ENCODE data around the gene TMEM201.
"Not testable (repeated sequence)": the region's sequence is repeated elsewhere in the genome, so short reads cannot be mapped to it uniquely, and the experiment has no call there.

The TMEM201 gene, protein sequence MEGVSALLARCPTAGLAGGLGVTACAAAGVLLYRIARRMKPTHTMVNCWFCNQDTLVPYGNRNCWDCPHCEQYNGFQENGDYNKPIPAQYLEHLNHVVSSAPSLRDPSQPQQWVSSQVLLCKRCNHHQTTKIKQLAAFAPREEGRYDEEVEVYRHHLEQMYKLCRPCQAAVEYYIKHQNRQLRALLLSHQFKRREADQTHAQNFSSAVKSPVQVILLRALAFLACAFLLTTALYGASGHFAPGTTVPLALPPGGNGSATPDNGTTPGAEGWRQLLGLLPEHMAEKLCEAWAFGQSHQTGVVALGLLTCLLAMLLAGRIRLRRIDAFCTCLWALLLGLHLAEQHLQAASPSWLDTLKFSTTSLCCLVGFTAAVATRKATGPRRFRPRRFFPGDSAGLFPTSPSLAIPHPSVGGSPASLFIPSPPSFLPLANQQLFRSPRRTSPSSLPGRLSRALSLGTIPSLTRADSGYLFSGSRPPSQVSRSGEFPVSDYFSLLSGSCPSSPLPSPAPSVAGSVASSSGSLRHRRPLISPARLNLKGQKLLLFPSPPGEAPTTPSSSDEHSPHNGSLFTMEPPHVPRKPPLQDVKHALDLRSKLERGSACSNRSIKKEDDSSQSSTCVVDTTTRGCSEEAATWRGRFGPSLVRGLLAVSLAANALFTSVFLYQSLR

DNA sequence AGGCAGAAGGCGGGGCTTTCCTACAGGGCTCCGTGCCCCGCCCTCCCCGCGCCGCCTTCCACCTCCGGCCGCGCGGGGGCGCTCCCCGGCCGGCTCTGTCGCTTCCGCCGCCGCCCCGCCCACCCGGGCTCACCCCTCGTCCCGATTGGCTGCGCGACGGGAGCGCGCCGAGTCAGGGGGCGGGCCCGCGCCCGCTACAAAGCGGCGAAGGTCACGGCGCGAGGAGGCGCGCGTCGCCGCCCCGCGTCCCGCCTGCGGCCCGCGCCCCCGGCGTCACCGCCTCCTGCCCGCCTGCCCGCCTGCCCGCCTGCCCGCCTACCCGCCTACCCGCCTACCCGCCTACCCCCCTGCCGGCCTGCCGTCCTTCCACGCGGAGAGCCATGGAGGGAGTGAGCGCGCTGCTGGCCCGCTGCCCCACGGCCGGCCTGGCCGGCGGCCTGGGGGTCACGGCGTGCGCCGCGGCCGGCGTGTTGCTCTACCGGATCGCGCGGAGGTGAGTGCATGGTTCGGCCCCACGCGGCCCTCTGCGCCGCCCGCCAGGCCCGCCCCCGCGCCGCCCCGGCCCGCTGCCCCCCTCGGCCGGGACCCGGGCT, at the start of gene TMEM201:
Gene TMEM201 (plus strand): TSS at position 361 of the 593 bp plus-strand sequence. CDS start 20 bp downstream, at position 381.
- peak; percentile 77 to 86 for DNase-seq

DNA sequence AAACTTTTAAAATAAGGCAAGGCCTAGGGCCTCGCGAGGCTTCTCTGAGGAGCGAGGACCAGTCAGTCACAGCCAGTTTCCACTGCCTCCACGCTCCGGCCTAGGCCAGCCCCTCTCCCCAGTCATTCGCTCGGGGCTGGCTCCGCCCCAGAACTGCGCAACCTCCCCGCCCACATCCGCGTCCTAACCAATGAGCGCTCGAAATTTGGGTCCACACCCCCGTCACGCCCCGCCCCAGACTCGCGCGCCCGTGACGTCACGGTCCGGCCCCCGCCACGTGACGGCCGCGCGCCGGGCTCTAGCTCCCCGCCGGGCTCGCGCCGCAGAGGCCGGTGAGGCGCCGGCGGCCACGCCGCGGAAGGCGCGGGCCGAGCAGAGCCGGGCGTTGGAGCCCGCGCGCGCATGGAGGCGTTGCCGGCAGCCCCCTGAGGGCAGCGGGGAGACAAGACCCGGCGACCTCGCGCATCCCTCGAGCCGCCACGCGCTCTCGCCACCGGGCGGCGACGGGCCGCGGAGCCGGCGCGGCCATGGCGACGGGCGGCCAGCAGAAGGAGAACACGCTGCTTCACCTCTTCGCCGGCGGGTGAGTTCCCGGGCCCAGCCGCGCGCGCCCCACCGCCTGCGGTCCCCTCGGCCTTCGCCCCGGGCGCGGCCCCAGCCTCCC, 49.4 kb upstream of the TMEM201 start, which contains the start of gene SLC25A33:
Gene SLC25A33 (plus strand): TSS at position 301 of the 664 bp plus-strand sequence. CDS start 227 bp downstream, at position 528.
- DNase-seq, result peak; percentile 87 to 91

DNA sequence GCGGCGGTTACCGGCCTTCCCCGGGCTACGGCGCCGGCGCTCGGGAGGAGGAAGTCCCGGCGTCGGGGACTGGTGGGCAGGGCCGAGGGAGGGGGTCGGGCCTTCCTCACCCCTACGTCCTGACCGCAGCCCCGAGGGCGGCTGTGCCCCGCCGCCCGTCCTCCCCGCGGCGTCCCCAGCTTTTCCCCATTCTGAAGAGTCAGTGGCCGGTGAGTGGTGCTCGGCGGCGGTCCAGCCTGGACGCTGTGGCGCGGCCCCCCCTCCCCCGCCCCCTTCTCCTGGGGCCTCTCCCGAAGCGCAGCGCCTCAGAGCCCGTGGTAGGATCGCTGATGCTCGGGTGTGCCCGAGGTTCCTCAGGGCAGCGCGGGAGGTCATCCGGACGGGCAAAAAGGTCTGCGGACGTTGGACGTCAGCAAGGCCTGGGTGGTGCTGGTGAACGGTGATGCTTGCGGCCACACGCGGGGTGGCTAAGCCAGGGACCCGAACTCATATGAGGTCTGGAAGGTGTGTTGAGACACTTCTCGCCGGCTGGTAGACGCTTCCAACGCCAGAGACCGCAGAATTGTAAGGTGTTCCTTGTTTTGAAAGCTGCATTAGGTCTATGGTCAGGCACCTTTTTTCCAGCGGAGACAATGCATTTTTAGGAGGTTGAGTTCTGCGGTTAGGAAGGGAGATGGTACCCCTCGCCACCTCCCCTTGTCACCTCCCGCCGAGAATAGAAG, 48.7 kb upstream of the TMEM201 start:
- no peak for DNase-seq

DNA sequence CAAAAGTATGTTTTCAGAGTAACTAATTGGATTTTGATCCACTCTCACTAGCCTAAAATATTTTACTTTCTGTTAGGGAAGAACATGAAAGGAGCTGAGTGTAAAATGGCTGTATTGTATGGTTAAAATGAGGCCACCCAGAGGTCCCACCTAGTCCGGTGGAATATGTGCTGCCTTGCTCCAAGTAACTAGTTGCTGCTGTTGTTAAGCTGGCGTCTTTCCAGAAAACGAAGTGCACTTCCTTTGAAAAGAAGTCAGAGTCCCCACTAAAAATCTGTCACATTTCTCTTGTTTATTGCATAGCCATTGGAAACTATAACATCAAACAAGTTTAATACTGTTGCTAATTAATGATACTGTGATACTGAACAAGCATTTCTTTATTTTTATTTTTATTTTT, 46.3 kb upstream of the TMEM201 start:
- DNase-seq, result no peak

DNA sequence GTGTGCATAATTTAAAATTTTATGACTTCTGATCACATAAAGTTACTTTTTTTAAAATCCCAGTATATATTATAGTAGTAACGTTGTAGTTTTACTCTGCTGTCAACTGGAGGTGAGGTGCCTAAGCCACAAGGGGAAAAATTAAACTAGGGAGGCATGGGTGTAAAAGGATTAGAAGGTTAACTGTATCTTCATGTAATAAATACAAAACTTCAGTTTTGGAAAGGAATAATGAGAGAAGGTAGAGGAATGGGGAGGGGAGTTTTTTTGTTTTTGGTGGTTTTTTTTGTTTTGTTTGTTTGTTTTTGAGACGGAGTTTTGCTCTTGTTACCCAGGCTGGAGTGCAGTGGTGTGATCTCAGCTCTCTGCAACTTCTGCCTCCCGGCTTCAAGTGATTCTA, 43.8 kb upstream of the TMEM201 start:
- DNase-seq, result no peak

DNA sequence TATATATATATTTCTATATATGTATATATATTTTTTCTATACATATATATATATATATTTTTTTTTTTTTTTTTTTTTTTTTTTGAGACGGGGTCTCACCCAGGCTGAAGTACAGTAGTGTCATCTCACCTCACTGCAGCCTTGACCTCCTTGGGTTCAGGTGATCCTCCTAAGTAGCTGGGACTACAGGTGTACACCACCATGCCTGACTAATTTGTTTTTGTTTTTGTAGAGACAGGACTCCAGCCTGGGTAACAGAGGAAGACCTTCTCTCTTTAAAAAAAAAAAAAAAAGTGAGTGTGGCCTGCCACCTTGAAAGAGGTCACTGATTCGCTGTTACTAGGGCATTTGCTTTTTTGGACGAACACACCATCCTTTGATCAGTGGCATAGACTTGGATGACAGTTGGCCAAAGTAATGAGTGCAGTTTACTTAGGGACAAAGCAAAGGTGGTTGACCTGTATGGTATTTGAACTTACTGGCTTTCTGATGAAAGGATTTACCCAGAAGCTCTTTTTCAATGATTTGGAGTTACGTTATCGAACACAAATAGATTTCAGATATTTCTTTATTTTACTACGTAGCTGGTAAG, 38.7 kb upstream of the TMEM201 start:
- DNase-seq, result no peak

DNA sequence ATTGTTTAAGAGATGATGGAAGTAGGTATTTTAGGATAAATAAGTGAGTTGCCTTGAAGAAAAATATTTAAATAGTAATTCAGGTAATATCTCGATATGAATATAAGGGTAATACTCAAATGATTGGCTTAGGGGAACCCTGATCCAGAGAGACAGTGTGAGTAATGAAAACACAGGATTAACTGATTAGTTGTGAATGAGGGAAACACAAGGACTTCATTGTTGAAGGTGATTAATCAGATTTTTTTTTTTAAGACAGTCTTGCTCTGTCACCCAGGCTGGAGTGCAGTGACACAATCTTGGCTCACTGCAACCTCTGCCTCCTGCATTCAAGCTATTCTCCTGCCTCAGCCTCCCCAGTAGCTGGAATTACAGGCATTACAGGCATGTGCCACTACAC, 36.7 kb upstream of the TMEM201 start:
- no peak for DNase-seq

DNA sequence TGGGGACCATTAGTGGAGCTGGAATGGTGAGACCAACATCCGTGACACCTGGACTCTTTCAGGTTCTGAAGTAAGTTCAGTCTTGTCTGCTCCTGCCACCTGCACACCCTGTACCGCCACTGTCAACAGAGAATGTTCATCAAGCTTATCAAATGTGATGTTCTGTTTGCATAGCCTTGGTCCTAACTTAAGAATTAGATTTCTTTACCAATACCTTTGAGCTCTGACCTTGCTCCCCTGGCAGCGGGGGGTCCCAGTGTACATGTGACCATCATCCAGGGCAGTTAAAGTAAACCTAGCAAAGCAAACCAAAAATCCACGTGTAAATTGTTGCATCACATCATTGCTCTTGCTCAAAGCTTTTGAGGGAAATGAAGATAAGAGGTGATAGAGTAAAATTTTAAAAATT, 35.0 kb upstream of the TMEM201 start:
- DNase-seq, result no peak

DNA sequence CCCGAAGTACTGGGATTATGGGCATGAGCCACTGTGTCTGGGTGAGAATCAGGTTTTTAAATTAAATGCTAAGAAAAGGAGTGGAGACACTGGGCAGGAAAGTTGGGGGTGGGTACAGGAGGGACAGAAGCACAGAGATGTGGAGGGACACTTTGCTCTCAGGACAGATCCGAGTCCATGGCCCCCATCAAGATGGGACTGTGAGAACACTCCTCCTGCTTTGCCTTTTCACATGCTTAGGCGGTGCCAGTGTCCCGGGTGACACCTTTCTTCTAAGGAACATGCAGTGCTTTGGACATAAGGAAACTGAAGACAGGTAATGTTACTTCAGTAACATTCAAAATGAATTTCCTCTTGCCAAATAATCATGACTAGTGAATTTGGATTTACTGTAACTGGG, 32.8 kb upstream of the TMEM201 start:
- no peak for DNase-seq

DNA sequence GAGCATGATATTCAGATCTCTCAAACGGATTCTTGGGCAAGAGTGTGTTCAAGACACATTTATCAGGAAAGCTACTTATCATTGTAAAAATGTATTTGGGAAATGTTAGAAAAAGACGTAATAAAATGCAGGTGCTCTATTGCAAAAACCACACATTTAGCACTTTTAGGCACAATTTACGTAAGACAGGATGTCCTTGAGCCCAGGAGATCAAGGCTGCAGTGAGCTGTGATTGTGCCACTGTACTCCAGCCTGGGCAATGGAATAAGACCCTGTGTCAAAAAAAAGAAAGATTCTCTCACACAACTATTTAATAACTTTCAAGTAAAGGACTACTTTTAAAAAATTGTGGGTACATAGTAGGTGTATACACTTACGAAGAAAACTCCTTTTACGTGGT, 31.1 kb upstream of the TMEM201 start:
- DNase-seq, result no peak

DNA sequence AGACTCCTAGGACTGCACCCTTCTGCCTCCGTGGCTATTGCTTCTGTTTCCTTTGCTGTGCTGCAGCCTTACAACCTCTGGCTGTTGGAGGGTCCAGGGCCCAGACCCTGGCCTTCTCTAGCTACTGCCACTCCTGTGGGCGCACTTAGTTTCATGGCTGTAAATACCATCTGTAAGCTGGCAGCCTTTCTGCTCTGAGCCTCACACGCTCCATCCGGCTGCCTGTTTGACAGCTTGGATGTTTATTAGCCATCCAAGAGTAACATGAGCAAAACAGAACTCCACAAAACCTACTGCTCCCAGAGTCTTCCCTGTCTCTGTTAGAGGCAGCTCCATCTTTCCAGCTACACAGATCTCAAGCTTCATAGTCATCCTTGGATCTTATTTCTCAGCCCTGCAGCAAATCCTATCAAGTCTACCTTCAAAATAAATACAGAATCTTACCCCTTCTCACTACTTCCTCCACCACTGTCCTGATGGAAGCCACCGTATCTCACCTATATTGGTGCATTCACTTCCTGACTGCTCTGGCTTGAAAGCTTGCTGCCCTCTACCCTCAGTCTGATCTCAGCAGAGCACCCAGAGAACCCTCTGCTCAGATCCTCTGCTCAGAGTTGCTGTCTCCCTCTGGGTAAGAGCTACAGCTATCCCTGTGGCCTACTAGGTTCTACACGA, 30.3 kb upstream of the TMEM201 start:
- DNase-seq, result no peak

DNA sequence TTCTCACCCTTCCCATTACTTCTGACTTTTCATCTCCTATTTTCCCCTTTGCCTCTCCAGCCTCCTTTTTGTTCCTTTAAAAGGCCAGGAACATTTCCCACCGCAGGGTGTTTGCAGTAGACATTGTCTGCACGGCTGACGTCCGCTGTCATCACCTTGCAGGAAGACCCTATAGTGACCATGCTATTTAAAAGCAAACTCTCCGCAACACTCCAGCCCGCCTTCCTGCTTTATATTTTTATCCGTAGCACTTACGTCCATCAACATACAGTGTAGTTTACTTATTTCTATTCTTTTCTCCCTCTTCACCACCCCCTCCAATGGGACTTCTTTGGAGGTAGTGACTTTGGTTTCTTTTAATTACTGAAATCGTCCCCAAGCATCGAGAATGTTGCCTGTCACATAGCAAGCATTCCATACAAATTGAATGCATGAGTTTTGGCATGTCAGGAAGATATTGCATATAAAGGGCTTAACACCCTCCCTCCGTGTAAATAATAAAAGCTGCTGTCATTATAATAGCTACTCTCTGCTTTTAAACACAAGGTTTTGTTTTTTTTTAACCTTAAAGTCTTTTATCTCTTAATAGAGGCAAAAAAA, 29.7 kb upstream of the TMEM201 start:
- DNase-seq, result no peak

DNA sequence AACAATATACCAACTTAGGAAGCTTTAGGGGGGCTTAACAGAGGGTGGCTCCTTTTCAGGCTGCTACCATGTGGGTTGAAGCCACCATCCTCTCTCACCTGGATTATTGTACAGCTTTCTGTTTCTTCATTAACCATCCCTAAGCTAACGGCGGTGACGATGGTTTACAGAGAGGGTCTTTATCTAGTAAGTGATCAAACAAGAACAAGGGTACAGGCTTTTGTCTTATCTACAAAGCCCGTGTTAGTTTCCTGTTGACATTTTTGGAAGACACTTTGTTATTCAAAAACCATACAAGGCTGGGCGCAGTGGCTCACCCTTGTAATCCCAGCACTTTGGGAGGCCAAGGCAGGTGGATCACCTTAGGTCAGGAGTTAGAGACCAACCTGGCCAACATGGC, 29.0 kb upstream of the TMEM201 start:
- DNase-seq, result no peak

DNA sequence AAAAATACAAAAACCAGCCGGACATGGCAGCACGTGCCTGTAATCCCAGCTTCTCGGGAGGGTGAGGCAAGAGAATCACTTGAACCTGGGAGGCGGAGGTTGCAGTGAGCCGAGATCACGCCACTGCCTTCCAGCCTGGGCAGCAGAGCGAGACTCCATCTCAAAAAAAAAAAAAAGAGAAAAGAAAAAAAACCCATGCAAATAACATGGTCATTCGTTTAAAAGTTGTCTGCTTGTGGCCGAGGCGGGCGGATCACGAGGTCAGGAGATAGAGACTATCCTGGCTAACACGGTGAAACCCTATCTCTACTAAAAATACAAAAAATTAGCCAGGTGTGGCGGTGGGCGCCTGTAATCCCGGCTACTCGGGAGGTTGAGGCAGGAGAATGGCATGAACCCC, 28.6 kb upstream of the TMEM201 start:
- DNase-seq, result not testable (repeated sequence)

DNA sequence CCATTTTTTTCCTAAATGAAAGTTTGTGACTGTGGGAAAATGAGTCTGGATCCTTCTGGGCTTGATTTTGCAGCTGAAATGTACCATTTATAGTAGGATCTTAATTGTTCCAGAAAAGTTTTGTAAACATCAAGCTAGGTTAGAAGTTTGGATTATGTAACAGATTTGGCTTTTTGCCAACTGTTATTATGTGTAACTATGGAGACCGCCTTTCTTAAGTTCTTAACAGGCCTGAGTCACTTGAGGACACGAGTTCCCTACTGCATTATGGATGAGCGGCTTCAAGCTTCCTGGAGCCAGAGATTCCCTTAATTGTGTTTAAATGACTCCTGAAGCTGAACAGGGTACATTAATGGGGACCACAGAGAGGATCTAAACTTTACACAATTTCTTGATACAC, 27.3 kb upstream of the TMEM201 start:
- DNase-seq, result no peak

DNA sequence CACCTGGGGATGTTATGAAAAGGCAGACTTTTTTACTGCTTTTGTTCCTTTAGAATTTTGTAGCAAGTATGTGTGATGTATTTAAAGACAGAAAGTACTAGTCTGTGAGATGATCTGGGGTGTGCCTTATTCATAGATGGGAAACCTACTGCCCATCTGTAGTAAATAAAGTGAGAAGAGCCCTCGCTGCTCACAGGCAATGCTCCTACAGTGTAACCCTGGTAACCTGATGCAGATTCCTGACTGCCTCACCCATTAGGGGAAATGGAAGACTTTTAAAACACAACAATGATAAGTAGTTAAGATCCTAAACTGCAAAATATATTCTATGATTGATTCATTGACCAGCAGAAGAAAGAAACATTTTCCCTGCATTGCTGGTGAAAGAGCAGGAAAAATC, 19.4 kb upstream of the TMEM201 start:
- no peak for DNase-seq

DNA sequence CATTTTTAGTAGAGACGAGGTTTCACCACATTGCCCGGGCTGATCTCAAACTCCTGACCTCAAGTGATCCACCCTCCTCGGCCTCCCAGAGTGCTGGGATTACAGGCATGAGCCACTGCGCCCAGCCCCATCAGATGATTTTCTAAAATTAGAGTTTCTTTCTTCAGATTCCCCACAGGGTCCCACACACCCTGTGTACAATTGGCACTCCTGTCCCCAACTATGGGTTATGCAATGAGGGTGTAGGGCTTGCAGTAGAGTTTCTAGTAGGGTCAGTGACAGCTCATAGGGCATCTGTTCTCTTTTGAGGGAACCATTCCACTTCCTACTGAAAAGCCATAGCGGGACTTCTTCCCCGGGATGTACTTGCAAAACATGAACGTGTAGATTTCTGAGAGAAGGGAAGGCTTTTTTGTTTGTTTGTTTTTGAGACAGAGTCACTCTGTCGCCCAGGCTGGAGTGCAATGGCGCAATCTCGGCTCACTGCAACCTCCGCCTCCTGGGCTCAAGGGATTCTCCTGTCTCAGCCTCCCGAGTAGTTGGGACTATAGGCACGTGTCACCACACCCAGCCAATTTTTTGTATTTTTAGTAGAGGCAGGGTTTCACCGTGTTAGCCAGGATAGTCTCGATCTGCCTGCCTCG, 17.7 kb upstream of the TMEM201 start:
- not testable (repeated sequence) for DNase-seq

DNA sequence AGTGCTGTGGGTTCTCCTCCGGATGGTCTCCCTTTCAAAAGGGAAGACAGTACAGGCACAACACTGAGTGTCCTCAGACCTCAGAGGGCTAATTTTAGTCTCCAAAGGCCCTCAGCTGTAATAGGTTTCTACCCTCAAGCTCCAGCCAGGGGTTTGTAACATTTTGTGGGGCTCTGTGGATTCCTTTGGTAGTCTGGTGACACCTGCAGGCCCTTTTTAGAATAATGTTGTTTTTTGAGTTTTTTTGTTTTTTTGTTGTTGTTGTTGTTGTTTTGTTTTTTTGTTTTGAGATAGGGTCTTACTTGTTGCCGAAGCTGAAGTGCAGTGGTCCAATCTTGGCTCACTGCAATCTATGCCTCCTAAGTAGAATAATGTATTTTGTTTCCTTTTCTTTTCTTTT, 15.0 kb upstream of the TMEM201 start:
- no peak for DNase-seq

DNA sequence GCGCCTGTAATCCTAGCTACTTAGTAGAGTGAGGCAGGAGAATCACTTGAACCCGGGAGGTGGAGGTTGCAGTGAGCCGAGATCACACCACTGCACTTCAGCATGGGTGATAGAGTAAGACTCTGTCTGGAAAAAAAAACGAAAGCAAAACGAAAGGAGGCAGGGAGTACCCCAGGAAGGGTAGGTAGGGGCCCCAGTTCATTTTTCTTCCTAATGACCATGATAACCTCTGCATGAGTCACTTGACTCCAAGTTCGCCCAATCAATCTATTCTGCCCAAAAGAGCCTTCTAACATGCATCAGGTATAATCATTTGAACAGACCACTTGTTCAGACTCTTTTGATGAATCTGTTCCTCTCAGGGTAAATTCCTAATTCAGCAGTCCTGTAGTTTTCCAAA, 13.2 kb upstream of the TMEM201 start:
- DNase-seq, result no peak

DNA sequence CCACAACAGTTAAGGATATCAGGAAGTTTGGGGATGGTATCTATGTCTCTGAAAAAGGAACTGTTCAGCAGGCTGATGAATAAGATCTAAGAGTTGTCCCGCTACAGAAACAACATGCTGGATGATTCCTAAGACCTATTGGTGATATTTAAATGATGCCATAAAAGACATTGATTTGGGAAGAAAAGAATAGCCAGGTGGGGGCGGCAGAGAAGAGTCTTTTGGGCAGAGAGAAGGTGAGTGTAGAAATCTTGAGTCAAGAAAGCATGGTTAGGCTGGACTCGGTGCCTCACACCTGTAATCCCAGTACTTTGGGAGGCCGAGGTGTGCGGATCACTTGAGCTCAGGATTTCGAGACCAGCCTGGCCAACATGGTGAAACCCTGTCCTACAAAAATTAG, 11.8 kb upstream of the TMEM201 start:
- no peak for DNase-seq

DNA sequence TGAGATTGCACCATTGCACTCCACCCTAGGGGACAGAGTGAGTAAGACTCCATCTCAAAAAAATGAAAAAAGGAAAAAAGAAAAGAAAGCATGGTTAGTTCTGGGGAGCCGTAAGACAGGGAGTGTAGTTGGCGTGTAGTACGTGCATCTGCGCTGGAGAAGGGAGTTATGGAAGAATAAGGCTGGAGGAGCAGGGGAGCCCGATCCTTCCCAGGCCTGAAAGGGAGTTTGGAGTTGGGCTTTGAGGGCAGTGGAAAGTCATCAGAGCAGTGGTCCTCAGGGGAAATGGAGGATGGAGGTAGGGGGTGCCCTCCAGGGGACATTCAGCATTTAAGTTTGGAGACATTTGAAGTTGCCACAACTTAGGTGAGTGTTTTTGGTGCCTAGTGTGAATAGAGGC, 11.3 kb upstream of the TMEM201 start:
- no peak for DNase-seq
